Measurements from ENCODE around the gene POLG. TPM values are rescaled to one million over a fixed set of nuclear protein-coding genes. Genes with fewer than 3 reads are reported as not detected.

POLG gene
- total and polyA plus RNA-seq, 2 of the 13 experiments (the other 11 are each of a cell fraction or from before 2014, with no cell fraction given): 26.6 to 35.5 TPM

DNA sequence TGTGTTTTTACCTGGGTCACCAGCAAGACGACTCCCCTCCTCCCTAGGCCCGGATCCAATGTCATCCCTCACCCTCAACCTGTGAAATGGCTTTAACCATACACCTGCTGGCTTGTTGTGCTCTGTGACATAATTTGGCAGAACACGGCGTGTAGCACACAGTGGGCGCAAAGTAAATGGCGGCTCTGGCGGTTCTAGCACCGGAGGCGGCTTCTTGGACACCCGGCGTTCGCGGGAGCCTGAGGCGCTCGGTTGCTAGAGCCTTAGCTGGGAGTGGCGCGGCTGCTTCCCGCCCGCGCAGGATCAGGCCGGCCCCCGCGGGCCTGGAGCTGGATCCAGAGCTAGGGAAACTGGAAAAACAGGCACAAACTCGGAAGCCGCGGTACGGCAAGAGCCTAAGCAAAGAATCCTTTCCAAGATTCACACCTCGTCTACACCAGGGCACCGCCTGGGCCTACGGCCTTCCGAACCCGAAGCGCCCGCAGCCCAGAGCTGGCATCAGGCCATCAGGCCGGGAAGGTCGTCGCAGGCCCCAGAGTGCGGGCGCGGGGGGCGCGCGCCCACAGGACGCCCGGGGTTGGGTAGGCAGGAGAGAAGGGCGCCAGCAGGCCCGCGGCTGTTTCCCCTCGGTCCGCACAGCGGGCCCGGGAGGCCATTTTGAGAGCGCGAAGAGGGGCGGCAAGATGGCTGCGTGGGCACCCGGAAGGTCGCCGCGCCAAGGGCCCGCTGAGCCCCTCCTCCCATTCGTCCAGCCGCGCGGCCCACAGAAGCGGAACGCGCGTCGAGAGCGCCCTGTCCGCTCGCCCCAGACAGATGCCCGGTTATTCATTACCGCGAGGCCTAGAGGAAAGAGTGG lies 43.9 kb upstream of the POLG start:
- peak; percentile 80; the same call in 1 of the 2 replicates for TF ChIP-seq EZH2 (conservative IDR thresholded peaks at IDR 0.05; ENCODE audit: low read depth, low read length)
- TF ChIP-seq ZNF570 (CRISPR knock-in tag; IDR thresholded peaks at IDR 0.05; ENCODE audit: borderline replicate concordance): no peak
- no peak for TF ChIP-seq MBD4 (IDR thresholded peaks at IDR 0.05; ENCODE audit: borderline replicate concordance, low read length)
- DNase-seq (ENCODE audit: low spot score) (no peak), FAIRE-seq (no peak), ATAC-seq (no peak; the same call in 2 of the 3 replicates)
- Histone ChIP-seq H3K36me3 (replicated peaks in 1 of 2; ENCODE audit: control insufficient read depth in 1 of 2, insufficient read depth in 2 of 2, low read length in 2 of 2) (no peaks in the 10 kb centered on the region), H3K4me3 (replicated peaks in 1 of 3; ENCODE audit: insufficient read depth in 1 of 3, low read depth in 2 of 3, low read length in 3 of 3) (no peak overlapping the region), H4K20me1 (ENCODE audit: insufficient read depth, low read length) (no peaks in the 10 kb centered on the region), H3K27ac (ENCODE audit: extremely low read length, insufficient read depth, low read length) (no peak overlapping the region), H3K9ac (ENCODE audit: insufficient read depth, low read depth, low read length) (no peak overlapping the region), H3K79me2 (ENCODE audit: insufficient read depth, low read length) (no peaks in the 10 kb centered on the region), H3K4me1 (ENCODE audit: insufficient read depth, low read length) (no peaks in the 10 kb centered on the region), H2AFZ (ENCODE audit: low read length) (no peak overlapping the region), H3K9me3 (ENCODE audit: low read length) (no peaks in the 10 kb centered on the region), H3K27me3 (ENCODE audit: control insufficient read depth in 1 of 2, insufficient read depth in 2 of 2, low read length in 2 of 2) (peaks cover 6 to 65% of the 10 kb centered on the region in 2 experiments), H3K4me2 (ENCODE audit: low read depth, low read length) (no peak overlapping the region)
- CTCF ChIA-PET (ENCODE audit: low intra/inter-chr PET ratio, low total read pairs): no interaction called here
- intact Hi-C loops (cut with micrococcal nuclease; ENCODE audit: unreplicated experiment): no loop called here
- in situ Hi-C loops (cut with HindIII; ENCODE audit: extremely low pct_ligation_motif_present, low pct_unique_long_range_greater_than_20kb): no loop called here
- WGBS (ENCODE audit: low lambda C conversion rate): 46% methylated on average over 46 of the region's 76 CpGs
- BruUV-seq (replicated peaks): no TSS peak
- POLR2A ChIA-PET: no interaction called here

DNA sequence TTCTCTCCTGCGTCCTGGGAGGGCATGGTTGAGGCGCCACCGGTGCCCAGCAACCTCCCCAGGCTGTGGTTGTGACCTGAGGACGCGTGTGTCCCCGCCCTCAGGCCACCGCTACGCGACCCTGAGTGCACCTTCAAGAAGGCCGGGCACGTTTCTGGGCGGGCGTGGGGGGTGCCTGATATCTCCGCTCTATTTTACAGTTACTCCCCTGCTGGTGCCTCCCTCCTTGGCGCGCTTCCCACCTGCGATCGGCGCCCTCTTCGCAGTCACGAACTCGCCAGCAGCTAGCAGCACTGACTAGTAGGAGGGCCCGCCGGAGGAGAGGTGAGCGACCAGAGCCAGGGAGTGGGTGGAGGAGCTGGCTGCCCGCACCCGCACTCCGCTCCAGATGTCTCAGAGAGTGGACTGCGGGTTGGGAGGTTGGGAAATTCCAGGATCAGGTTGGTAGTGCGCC lies 43.2 kb upstream of the POLG start:
- H3K9me3 ChIP-seq (ENCODE audit: low read length): no peaks in the 10 kb centered on the region
- H3K9ac ChIP-seq (ENCODE audit: insufficient read depth, low read depth, low read length): no peak overlapping the region
- FAIRE-seq (no peak), DNase-seq (ENCODE audit: low spot score) (no peak), ATAC-seq (no peak)
- no TSS peak for BruUV-seq (replicated peaks)
- H3K4me2 ChIP-seq (ENCODE audit: low read depth, low read length): no peak overlapping the region
- H3K79me2 ChIP-seq (ENCODE audit: insufficient read depth, low read length): no peaks in the 10 kb centered on the region
- POLR2A ChIA-PET: no interaction called here
- CTCF ChIA-PET (ENCODE audit: low intra/inter-chr PET ratio, low total read pairs): no interaction called here
- H3K4me3 ChIP-seq (replicated peaks in 1 of 3; ENCODE audit: insufficient read depth in 1 of 3, low read depth in 2 of 3, low read length in 3 of 3): no peak overlapping the region
- H3K27me3 ChIP-seq (ENCODE audit: control insufficient read depth in 1 of 2, insufficient read depth in 2 of 2, low read length in 2 of 2): peaks cover 8 to 70% of the 10 kb centered on the region in 2 experiments
- in situ Hi-C loops (cut with HindIII; ENCODE audit: extremely low pct_ligation_motif_present, low pct_unique_long_range_greater_than_20kb) (no loop called here), intact Hi-C loops (cut with micrococcal nuclease; ENCODE audit: unreplicated experiment) (no loop called here)
- TF ChIP-seq ZNF160 (CRISPR knock-in tag; IDR thresholded peaks at IDR 0.05) (no peak), SIX1 (CRISPR knock-in tag; IDR thresholded peaks at IDR 0.05; ENCODE audit: borderline replicate concordance) (no peak), ZNF251 (CRISPR knock-in tag; IDR thresholded peaks at IDR 0.05) (no peak), KDM1A (CRISPR knock-in tag; IDR thresholded peaks at IDR 0.05) (no peak), NPAS2 (CRISPR knock-in tag; IDR thresholded peaks at IDR 0.05; ENCODE audit: borderline replicate concordance) (no peak), NCOA1 (CRISPR knock-in tag; IDR thresholded peaks at IDR 0.05) (no peak), AKAP8 (CRISPR knock-in tag; IDR thresholded peaks at IDR 0.05) (no peak), RBAK (CRISPR knock-in tag; IDR thresholded peaks at IDR 0.05) (no peak), ZNF296 (CRISPR knock-in tag; conservative IDR thresholded peaks at IDR 0.05) (no peak), REXO4 (CRISPR knock-in tag; IDR thresholded peaks at IDR 0.05; ENCODE audit: borderline replicate concordance) (no peak), SMARCC2 (IDR thresholded peaks at IDR 0.05) (no peak), KMT2B (CRISPR knock-in tag; IDR thresholded peaks at IDR 0.05) (no peak)
- TF ChIP-seq, protein P1, sequence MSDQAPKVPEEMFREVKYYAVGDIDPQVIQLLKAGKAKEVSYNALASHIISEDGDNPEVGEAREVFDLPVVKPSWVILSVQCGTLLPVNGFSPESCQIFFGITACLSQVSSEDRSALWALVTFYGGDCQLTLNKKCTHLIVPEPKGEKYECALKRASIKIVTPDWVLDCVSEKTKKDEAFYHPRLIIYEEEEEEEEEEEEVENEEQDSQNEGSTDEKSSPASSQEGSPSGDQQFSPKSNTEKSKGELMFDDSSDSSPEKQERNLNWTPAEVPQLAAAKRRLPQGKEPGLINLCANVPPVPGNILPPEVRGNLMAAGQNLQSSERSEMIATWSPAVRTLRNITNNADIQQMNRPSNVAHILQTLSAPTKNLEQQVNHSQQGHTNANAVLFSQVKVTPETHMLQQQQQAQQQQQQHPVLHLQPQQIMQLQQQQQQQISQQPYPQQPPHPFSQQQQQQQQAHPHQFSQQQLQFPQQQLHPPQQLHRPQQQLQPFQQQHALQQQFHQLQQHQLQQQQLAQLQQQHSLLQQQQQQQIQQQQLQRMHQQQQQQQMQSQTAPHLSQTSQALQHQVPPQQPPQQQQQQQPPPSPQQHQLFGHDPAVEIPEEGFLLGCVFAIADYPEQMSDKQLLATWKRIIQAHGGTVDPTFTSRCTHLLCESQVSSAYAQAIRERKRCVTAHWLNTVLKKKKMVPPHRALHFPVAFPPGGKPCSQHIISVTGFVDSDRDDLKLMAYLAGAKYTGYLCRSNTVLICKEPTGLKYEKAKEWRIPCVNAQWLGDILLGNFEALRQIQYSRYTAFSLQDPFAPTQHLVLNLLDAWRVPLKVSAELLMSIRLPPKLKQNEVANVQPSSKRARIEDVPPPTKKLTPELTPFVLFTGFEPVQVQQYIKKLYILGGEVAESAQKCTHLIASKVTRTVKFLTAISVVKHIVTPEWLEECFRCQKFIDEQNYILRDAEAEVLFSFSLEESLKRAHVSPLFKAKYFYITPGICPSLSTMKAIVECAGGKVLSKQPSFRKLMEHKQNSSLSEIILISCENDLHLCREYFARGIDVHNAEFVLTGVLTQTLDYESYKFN (CRISPR knock-in tag; conservative IDR thresholded peaks at IDR 0.05): no peak
- no peaks in the 10 kb centered on the region for H3K36me3 ChIP-seq (replicated peaks in 1 of 2; ENCODE audit: control insufficient read depth in 1 of 2, insufficient read depth in 2 of 2, low read length in 2 of 2)
- no peak overlapping the region for H2AFZ ChIP-seq (ENCODE audit: low read length)
- 38% methylated on average over 15 of the region's 30 CpGs for WGBS (ENCODE audit: low lambda C conversion rate)
- no peaks in the 10 kb centered on the region for H3K4me1 ChIP-seq (ENCODE audit: insufficient read depth, low read length)
- no peaks in the 10 kb centered on the region for H4K20me1 ChIP-seq (ENCODE audit: insufficient read depth, low read length)
- no peak overlapping the region for H3K27ac ChIP-seq (ENCODE audit: extremely low read length, insufficient read depth, low read length)

All from HepG2 (cell line).